GM18526 (cell line): Measurements from ENCODE around the gene CARNS1.

ENCODE experiments used
- POLR2A ChIP-seq: IDR thresholded peaks from 3 replicates; pipeline ENCODE4 v1.6.1; 2011; ENCODE audit not compliant: insufficient read length; ENCODE audit errors: extremely low read depth

Gene CARNS1

GRCh38 chr11:67468456-67468758, 52.9 kb downstream of the CARNS1 start:
- no peak for TF ChIP-seq POLR2A

GRCh38 chr11:67468759-67469507, 53.5 kb downstream of the CARNS1 start, which contains the start of gene TMEM134:
Gene TMEM134, minus strand, starts transcription at chr11:67469251. Its CDS starts 59 bp downstream, at chr11:67469192.
- TF ChIP-seq POLR2A: peak; percentile 85

GRCh38 chr11:67469508-67469811, 54.0 kb downstream of the CARNS1 start:
- TF ChIP-seq POLR2A: no peak

GRCh38 chr11:67470337-67471002, 55.0 kb downstream of the CARNS1 start:
- TF ChIP-seq POLR2A: no peak

GRCh38 chr11:67472882-67473281, 57.4 kb downstream of the CARNS1 start:
- TF ChIP-seq POLR2A: no peak
